HepG2 (cell line): ENCODE data around the gene TXN. TPM values are rescaled to one million over a fixed set of nuclear protein-coding genes. Genes with fewer than 3 reads are reported as not detected.

Experiments used
- DMAP1 ChIP-seq: IDR thresholded peaks from 2 replicates; pipeline ENCODE4 v1.6.1; 2016
- FOXK1 ChIP-seq: sonication (generic); formaldehyde crosslinking; IDR thresholded peaks from 2 replicates; pipeline ENCODE4 v1.4.0; 2020; ENCODE audit warnings: low read depth, missing genetic modification reagents, borderline replicate concordance
- FOXP4 ChIP-seq: sonication (generic); formaldehyde crosslinking; IDR thresholded peaks from 2 replicates; pipeline ENCODE4 v1.4.0; 2020; ENCODE audit warnings: missing genetic modification reagents
- HMG20B ChIP-seq: conservative IDR thresholded peaks from 2 replicates; pipeline ENCODE4 v1.6.1; 2016; ENCODE audit warnings: missing genetic modification reagents, missing compliant biosample characterization
- PLRG1 ChIP-seq: fragments of 450-650 bp; conservative IDR thresholded peaks from 2 replicates; pipeline ENCODE4 v1.6.1; 2016
- PPARG ChIP-seq: conservative IDR thresholded peaks from 2 replicates; pipeline ENCODE4 v1.6.1; 2016; ENCODE audit warnings: missing biosample characterization, missing genetic modification reagents
- RARA ChIP-seq: IDR thresholded peaks from 2 replicates; pipeline ENCODE4 v1.6.1; 2016; ENCODE audit warnings: missing genetic modification reagents, missing compliant biosample characterization
- ZBTB7A ChIP-seq: sonication (generic); formaldehyde crosslinking; IDR thresholded peaks from 2 replicates; pipeline ENCODE4 v1.8.0; 2022; ENCODE audit warnings: mild to moderate bottlenecking, missing genetic modification reagents
- ZNF34 ChIP-seq: sonication (generic); formaldehyde crosslinking; IDR thresholded peaks from 2 replicates; pipeline ENCODE4 v1.4.0; 2020; ENCODE audit warnings: mild to moderate bottlenecking, missing genetic modification reagents, borderline replicate concordance
- ZNF549 ChIP-seq: sonication (generic); formaldehyde crosslinking; IDR thresholded peaks from 2 replicates; pipeline ENCODE4 v1.5.0; 2020; ENCODE audit warnings: missing genetic modification reagents
- ZNF713 ChIP-seq: sonication (generic); formaldehyde crosslinking; IDR thresholded peaks from 2 replicates; pipeline ENCODE4 v1.4.0; 2020; ENCODE audit warnings: mild to moderate bottlenecking, missing genetic modification reagents
- polyA plus RNA-seq, 8 experiments: library from polyadenylated mRNA; depleted of rRNA in 3 of 8; stranded (reverse) in 7 of 8; unstranded in 1 of 8; fragments of >200 nt; fragmentation: Illumina TruSeq in 4 of 8; extraction: Trizol in 4 of 8; gene quantifications; 2 replicates each; pipeline versions ENCODE4 v1.2.1 to v1.2.3, GENCODE V29; 2011 to 2016; ENCODE audit warnings: low read depth in 4 of 8, missing spikeins in 1 of 8, mixed read lengths in 1 of 8; ENCODE audit not compliant: insufficient read depth in 1 of 8
- total RNA-seq, 5 experiments: library from RNA; depleted of rRNA; stranded (reverse); fragments of >200 nt; fragmentation: Illumina TruSeq; extraction: Trizol; gene quantifications; 2 replicates each; pipeline ENCODE4 v1.2.3, GENCODE V29; 2016; ENCODE audit warnings: low read depth in 1 of 5
- TF ChIP-seq, protein P1 (sequence below): sonication (generic); formaldehyde crosslinking; IDR thresholded peaks from 2 replicates; pipeline ENCODE4 v1.5.1; 2020; ENCODE audit warnings: missing genetic modification reagents, mild to moderate bottlenecking, borderline replicate concordance
- TF ChIP-seq, protein P2 (sequence below), 2 experiments: IDR thresholded peaks; 2 replicates each; pipeline ENCODE4 v1.6.1; 2011 to 2012; ENCODE audit warnings: low read length in 2 of 2, borderline replicate concordance in 1 of 2, low read depth in 1 of 2, mild to moderate bottlenecking in 1 of 2, moderate library complexity in 1 of 2
- TF ChIP-seq, protein P3 (sequence below): sonication (generic); formaldehyde crosslinking; IDR thresholded peaks from 2 replicates; pipeline ENCODE4 v1.5.1; 2020; ENCODE audit warnings: mild to moderate bottlenecking, missing genetic modification reagents, borderline replicate concordance

TXN gene
- total and polyA plus RNA-seq, 2 of the 13 experiments (the other 11 are each of a cell fraction or from before 2014, with no cell fraction given) = 364 to 470 TPM

DNA sequence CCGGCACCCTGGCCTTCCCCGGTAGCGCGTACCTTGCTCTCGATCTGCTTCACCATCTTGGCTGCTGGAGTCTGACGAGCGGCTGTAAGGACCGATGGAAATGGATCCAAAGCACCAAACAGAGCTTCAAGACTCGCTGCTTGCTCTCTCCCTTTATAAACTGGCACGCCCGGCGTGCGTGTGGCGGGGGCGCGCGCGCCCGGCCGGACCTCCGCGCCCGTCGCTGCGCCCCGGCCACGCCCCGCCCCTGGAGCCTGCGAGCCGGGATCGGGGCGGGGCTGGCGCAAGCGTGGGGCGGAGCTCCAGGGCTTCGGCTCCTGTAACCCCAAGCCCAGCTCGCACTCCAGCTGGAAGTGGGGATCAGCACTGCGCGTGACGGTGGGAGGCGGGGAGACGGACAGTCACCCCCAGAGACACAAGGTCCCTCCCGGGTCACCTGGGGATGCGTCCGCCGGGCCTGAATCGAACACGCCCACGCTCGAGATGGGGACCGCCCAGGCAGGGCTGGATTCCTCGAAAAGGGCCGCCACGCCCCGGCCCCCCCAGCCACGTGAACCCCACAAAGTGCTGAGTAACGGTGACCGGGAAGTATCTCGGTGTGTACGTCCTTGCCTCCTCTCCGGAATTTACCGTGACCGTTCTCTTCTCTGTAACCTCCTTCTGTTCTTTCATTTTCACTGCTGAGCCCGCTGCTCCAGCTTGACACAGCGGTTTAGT lies at the start of gene TXN (continued):
- TF ChIP-seq, protein P1, sequence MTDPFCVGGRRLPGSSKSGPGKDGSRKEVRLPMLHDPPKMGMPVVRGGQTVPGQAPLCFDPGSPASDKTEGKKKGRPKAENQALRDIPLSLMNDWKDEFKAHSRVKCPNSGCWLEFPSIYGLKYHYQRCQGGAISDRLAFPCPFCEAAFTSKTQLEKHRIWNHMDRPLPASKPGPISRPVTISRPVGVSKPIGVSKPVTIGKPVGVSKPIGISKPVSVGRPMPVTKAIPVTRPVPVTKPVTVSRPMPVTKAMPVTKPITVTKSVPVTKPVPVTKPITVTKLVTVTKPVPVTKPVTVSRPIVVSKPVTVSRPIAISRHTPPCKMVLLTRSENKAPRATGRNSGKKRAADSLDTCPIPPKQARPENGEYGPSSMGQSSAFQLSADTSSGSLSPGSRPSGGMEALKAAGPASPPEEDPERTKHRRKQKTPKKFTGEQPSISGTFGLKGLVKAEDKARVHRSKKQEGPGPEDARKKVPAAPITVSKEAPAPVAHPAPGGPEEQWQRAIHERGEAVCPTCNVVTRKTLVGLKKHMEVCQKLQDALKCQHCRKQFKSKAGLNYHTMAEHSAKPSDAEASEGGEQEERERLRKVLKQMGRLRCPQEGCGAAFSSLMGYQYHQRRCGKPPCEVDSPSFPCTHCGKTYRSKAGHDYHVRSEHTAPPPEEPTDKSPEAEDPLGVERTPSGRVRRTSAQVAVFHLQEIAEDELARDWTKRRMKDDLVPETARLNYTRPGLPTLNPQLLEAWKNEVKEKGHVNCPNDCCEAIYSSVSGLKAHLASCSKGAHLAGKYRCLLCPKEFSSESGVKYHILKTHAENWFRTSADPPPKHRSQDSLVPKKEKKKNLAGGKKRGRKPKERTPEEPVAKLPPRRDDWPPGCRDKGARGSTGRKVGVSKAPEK (CRISPR knock-in tag) = no peak
- no peak for TF ChIP-seq ZBTB7A
- TF ChIP-seq ZNF34 (CRISPR knock-in tag) = no peak
- TF ChIP-seq, protein P2, sequence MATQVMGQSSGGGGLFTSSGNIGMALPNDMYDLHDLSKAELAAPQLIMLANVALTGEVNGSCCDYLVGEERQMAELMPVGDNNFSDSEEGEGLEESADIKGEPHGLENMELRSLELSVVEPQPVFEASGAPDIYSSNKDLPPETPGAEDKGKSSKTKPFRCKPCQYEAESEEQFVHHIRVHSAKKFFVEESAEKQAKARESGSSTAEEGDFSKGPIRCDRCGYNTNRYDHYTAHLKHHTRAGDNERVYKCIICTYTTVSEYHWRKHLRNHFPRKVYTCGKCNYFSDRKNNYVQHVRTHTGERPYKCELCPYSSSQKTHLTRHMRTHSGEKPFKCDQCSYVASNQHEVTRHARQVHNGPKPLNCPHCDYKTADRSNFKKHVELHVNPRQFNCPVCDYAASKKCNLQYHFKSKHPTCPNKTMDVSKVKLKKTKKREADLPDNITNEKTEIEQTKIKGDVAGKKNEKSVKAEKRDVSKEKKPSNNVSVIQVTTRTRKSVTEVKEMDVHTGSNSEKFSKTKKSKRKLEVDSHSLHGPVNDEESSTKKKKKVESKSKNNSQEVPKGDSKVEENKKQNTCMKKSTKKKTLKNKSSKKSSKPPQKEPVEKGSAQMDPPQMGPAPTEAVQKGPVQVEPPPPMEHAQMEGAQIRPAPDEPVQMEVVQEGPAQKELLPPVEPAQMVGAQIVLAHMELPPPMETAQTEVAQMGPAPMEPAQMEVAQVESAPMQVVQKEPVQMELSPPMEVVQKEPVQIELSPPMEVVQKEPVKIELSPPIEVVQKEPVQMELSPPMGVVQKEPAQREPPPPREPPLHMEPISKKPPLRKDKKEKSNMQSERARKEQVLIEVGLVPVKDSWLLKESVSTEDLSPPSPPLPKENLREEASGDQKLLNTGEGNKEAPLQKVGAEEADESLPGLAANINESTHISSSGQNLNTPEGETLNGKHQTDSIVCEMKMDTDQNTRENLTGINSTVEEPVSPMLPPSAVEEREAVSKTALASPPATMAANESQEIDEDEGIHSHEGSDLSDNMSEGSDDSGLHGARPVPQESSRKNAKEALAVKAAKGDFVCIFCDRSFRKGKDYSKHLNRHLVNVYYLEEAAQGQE (IDR thresholded peaks at IDR 0.05; ENCODE audit: borderline replicate concordance in 1 of 2, low read depth in 1 of 2, low read length in 2 of 2) = no peak; a peak in 1 of 4 replicates
- no peak for TF ChIP-seq ZNF713 (CRISPR knock-in tag)
- TF ChIP-seq DMAP1 = peak; percentile 73; the same call in 1 of the 2 replicates
- no peak; the same call in 1 of the 2 replicates for TF ChIP-seq PPARG (CRISPR knock-in tag)
- TF ChIP-seq ZNF549 (CRISPR knock-in tag) = no peak
- TF ChIP-seq, protein P3, sequence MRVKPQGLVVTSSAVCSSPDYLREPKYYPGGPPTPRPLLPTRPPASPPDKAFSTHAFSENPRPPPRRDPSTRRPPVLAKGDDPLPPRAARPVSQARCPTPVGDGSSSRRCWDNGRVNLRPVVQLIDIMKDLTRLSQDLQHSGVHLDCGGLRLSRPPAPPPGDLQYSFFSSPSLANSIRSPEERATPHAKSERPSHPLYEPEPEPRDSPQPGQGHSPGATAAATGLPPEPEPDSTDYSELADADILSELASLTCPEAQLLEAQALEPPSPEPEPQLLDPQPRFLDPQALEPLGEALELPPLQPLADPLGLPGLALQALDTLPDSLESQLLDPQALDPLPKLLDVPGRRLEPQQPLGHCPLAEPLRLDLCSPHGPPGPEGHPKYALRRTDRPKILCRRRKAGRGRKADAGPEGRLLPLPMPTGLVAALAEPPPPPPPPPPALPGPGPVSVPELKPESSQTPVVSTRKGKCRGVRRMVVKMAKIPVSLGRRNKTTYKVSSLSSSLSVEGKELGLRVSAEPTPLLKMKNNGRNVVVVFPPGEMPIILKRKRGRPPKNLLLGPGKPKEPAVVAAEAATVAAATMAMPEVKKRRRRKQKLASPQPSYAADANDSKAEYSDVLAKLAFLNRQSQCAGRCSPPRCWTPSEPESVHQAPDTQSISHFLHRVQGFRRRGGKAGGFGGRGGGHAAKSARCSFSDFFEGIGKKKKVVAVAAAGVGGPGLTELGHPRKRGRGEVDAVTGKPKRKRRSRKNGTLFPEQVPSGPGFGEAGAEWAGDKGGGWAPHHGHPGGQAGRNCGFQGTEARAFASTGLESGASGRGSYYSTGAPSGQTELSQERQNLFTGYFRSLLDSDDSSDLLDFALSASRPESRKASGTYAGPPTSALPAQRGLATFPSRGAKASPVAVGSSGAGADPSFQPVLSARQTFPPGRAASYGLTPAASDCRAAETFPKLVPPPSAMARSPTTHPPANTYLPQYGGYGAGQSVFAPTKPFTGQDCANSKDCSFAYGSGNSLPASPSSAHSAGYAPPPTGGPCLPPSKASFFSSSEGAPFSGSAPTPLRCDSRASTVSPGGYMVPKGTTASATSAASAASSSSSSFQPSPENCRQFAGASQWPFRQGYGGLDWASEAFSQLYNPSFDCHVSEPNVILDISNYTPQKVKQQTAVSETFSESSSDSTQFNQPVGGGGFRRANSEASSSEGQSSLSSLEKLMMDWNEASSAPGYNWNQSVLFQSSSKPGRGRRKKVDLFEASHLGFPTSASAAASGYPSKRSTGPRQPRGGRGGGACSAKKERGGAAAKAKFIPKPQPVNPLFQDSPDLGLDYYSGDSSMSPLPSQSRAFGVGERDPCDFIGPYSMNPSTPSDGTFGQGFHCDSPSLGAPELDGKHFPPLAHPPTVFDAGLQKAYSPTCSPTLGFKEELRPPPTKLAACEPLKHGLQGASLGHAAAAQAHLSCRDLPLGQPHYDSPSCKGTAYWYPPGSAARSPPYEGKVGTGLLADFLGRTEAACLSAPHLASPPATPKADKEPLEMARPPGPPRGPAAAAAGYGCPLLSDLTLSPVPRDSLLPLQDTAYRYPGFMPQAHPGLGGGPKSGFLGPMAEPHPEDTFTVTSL = 0 out of 2 replicates have a peak, but pooled peaks have one; percentile 34
- TF ChIP-seq PLRG1 = no peak
- no peak for TF ChIP-seq HMG20B (CRISPR knock-in tag)
- TF ChIP-seq FOXK1 = no peak
- no peak for TF ChIP-seq FOXP4 (CRISPR knock-in tag)
- TF ChIP-seq RARA (CRISPR knock-in tag) = no peak; the same call in 1 of the 2 replicates
